Left renal pelvis (tissue), 4 donors: ENCODE results near the gene ZDHHC8. TPM values are rescaled to one million over a fixed set of nuclear protein-coding genes. Genes with fewer than 3 reads are reported as not detected.

Source experiments
- DNase-seq, 4 donors: peaks; one replicate each; pipeline ENCODE4 v3.0.0-alpha.2; 2013; ENCODE audit warnings: low read depth in 4 of 4, low spot score in 3 of 4
- polyA plus RNA-seq, 4 donors: library from polyadenylated mRNA; unstranded; fragments of 120-200 nt; gene quantifications; one replicate each; pipeline ENCODE4 v1.2.1, GENCODE V29; 2013; ENCODE audit not compliant: insufficient read length in 4 of 4

ZDHHC8 gene
- polyA plus RNA-seq, 4 donors: 32.9 to 63.5 (median 43.9) TPM

GRCh38 chr22:20191000-20191515 is 59.5 kb downstream of the ZDHHC8 start:
- no peak for DNase-seq

GRCh38 chr22:20191803-20192202 is 60.2 kb downstream of the ZDHHC8 start:
- no peak for DNase-seq

- DNase-seq: no peak
Observed at GRCh38 chr22:20192293-20192971, 60.8 kb downstream of the ZDHHC8 start.

GRCh38 chr22:20192972-20193760 is 61.6 kb downstream of the ZDHHC8 start:
- no peak for DNase-seq

- DNase-seq: no peak
Observed at GRCh38 chr22:20193761-20194494, 62.3 kb downstream of the ZDHHC8 start.

GRCh38 chr22:20194681-20195593 is 63.3 kb downstream of the ZDHHC8 start:
- DNase-seq: no peak

- DNase-seq: no peak
Observed at GRCh38 chr22:20196094-20196842, 64.7 kb downstream of the ZDHHC8 start.

Other genes starting within 250 kb of the ZDHHC8 start
- gene COMT, start 190.0 kb upstream of the ZDHHC8 start, polyA plus RNA-seq: 100 to 1,000 TPM in 1 of 4 donors, 10 to 100 TPM in 3; 47.7 to 143 (median 97.2) TPM
- gene TXNRD2, start 190.0 kb upstream of the ZDHHC8 start, polyA plus RNA-seq: 10 to 100 TPM; 13.1 to 33.7 (median 20.4) TPM
- gene ARVCF, start 115.0 kb upstream of the ZDHHC8 start, polyA plus RNA-seq: 10 to 100 TPM; 17.5 to 32.5 (median 18.8) TPM
- gene TANGO2, start 110.7 kb upstream of the ZDHHC8 start, polyA plus RNA-seq: 10 to 100 TPM in 3 of 4 donors, 1 to 10 TPM in 1; 8.9 to 14.6 (median 11.4) TPM
- 10 to 100 TPM; 29.6 to 62.1 (median 44.5) TPM for gene DGCR8, start 51.6 kb upstream of the ZDHHC8 start, polyA plus RNA-seq
- 100 to 1,000 TPM; 135 to 205 (median 183) TPM for gene RANBP1, start 15.7 kb upstream of the ZDHHC8 start, polyA plus RNA-seq
- gene TRMT2A, start 14.6 kb upstream of the ZDHHC8 start, polyA plus RNA-seq: 10 to 100 TPM; 38.5 to 65.0 (median 42.5) TPM
- 1 to 10 TPM in 3 of 4 donors, under 1 TPM in 1; 0.34 to 2.3 (median 1.4) TPM for gene CCDC188, start 19.3 kb downstream of the ZDHHC8 start, polyA plus RNA-seq
- 10 to 100 TPM in 1 of 4 donors, 1 to 10 TPM in 3; 4.5 to 18.0 (median 7.2) TPM for gene RTN4R, start 136.5 kb downstream of the ZDHHC8 start, polyA plus RNA-seq
- gene DGCR6L, start 188.3 kb downstream of the ZDHHC8 start, polyA plus RNA-seq: 10 to 100 TPM; 41.8 to 61.4 (median 45.7) TPM